GM23248 (cell line): ENCODE results near the gene RBFOX1.

Experiments
- EZH2 ChIP-seq: fragments of 200-600 bp; sonication (generic); IDR thresholded peaks from 2 replicates; pipeline ENCODE4 v1.6.1; 2018; ENCODE audit warnings: antibody characterized with exemption, mild to moderate bottlenecking; ENCODE audit not compliant: insufficient read depth, poor library complexity, severe bottlenecking
- EZH2phosphoT487 ChIP-seq: fragments of 200-600 bp; sonication (generic); IDR thresholded peaks from 2 replicates; pipeline ENCODE4 v1.6.1; 2018; ENCODE audit warnings: antibody characterized with exemption, moderate library complexity, mild to moderate bottlenecking, low read depth; ENCODE audit not compliant: insufficient read depth

GRCh38 chr16:7373776-7374175, 41.1 kb downstream of the RBFOX1 start:
- TF ChIP-seq EZH2, result no peak
- TF ChIP-seq EZH2phosphoT487, result no peak
